ENCODE results near the gene CAPZA1. TPM values are rescaled to one million over a fixed set of nuclear protein-coding genes. Genes with fewer than 3 reads are reported as not detected.

The CAPZA1 gene
- total and polyA plus RNA-seq, 2 of the 8 experiments (the other 6 are each of a cell fraction or from before 2014, with no cell fraction given), result 48.9 to 107 TPM

GRCh38 chr1:112619518-112620376, at the start of gene CAPZA1 (continued):
- TF ChIP-seq NRF1 (IDR thresholded peaks at IDR 0.05; ENCODE audit: low read depth, low read length) (no peak), E2F6 (IDR thresholded peaks at IDR 0.05) (peak; percentile 74), TBP (IDR thresholded peaks at IDR 0.05; ENCODE audit: low read depth, low read length) (peak; percentile 91), YY1 (IDR thresholded peaks at IDR 0.05; ENCODE audit: low read depth, low read length) (peak; percentile 99), CEBPB (IDR thresholded peaks at IDR 0.05; ENCODE audit: low read depth, low read length) (peak; percentile 22; the same call in 1 of the 2 replicates), GABPA (IDR thresholded peaks at IDR 0.05; ENCODE audit: borderline replicate concordance, insufficient read depth, low read length) (0 out of 2 replicates have a peak, but pooled peaks have one; percentile 26), POLR2AphosphoS5 (IDR thresholded peaks at IDR 0.05; ENCODE audit: low read depth, low read length) (peak; percentile 88), EGR1 (IDR thresholded peaks at IDR 0.05; ENCODE audit: borderline replicate concordance, low read depth, low read length) (no peak), RXRA (IDR thresholded peaks at IDR 0.05; ENCODE audit: insufficient read depth, low read depth, low read length) (no peak), JUND (IDR thresholded peaks at IDR 0.05; ENCODE audit: low read length) (0 out of 2 replicates have a peak, but pooled peaks have one; percentile 6), SAP30 (IDR thresholded peaks at IDR 0.05; ENCODE audit: insufficient read depth, insufficient replicate concordance, low read length) (peak; percentile 82), KDM4A (IDR thresholded peaks at IDR 0.05; ENCODE audit: low read depth, low read length, severe bottlenecking) (peak; percentile 22), PHF8 (conservative IDR thresholded peaks at IDR 0.05; ENCODE audit: low read depth, low read length) (peak; percentile 87), POLR2A (IDR thresholded peaks at IDR 0.05; ENCODE audit: control extremely low read depth in 1 of 2, low read depth in 2 of 2, low read length in 2 of 2) (peak; percentile 87 to 96), TAF1 (IDR thresholded peaks at IDR 0.05; ENCODE audit: low read depth, low read length) (peak; percentile 98), ATF3 (IDR thresholded peaks at IDR 0.05; ENCODE audit: insufficient read depth, low read depth, low read length) (0 out of 2 replicates have a peak, but pooled peaks have one; percentile 32), KDM5A (IDR thresholded peaks at IDR 0.05; ENCODE audit: low read length) (peak; percentile 85), SP4 (IDR thresholded peaks at IDR 0.05; ENCODE audit: low read length) (0 out of 2 replicates have a peak, but pooled peaks have one; percentile 43), TAF7 (optimal IDR thresholded peaks at IDR 0.05; ENCODE audit: borderline replicate concordance, low read depth, low read length) (peak; percentile 87), ATF2 (IDR thresholded peaks at IDR 0.05; ENCODE audit: low read length) (no peak), CREB1 (IDR thresholded peaks at IDR 0.05) (peak; percentile 95)
